Caki2 (cell line): ENCODE measurements around the gene NEK2. TPM values are rescaled to one million over a fixed set of nuclear protein-coding genes. Genes with fewer than 3 reads are reported as not detected.
"Not testable (repeated sequence)": the region's sequence is repeated elsewhere in the genome, so short reads cannot be mapped to it uniquely, and the experiment has no call there.

Experiments
- DNase-seq: peaks from one replicate; pipeline ENCODE4 v3.0.0-alpha.2; 2015; ENCODE audit warnings: low read depth
- in situ Hi-C: cut with HindIII; loops from 2 replicates; pipeline ENCODE4 v1.10.0; 2016; ENCODE audit warnings: low sequenced_read_pairs, low pct_unique_long_range_greater_than_20kb, mixed read lengths
- total RNA-seq: library from RNA; depleted of rRNA; stranded (reverse); fragments of >200 nt; shearing (Covaris generic); gene quantifications from 2 replicates; pipeline ENCODE4 v1.2.3, GENCODE V29; 2014; ENCODE audit warnings: low replicate concordance

The NEK2 gene
- total RNA-seq, 1 experiment from 2014 or later, result 39.9 TPM

DNA sequence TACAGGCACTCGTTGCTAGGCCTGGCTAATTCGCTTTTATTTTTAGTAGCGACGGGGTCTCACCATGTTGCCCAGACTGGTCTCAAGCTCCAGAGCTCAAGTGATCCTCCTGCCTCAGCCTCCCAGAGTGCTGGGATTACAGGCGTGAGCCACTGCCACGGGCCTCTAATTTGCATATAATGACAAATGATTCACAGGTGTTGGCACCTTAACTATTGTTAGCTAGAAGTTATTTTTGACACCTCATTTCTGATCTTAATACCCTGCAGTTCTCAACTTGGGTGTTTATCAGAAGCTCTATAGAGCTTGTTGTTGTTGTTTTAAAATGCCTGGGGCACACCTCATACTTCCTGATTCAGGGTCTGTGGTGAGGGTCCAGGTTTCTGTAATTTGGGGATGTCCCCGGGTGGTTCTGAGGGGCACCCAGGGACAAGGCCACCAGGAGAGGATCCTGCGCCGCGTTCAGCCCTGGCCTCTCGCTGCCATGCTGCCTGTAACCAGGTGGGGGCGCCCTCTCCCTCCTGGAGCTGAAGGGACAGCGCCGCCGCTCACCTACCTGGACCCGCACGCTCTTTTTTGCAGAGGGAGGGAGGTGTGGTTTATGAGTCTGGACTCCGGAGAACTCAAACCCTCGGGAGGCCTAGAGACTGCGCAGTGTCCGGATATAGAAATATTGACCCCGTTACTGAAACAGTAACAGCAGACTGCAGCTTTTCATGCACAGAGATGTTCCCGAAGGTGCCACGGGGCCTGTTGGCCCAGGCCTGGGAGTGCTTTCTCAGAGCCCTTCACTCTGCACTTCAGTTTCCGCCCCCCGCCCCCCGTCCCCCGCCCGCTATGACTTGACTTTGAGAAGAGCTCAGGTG is 23.0 kb upstream of the NEK2 start:
- in situ Hi-C loops, result no loop called here
- DNase-seq, result peak; percentile 72

DNA sequence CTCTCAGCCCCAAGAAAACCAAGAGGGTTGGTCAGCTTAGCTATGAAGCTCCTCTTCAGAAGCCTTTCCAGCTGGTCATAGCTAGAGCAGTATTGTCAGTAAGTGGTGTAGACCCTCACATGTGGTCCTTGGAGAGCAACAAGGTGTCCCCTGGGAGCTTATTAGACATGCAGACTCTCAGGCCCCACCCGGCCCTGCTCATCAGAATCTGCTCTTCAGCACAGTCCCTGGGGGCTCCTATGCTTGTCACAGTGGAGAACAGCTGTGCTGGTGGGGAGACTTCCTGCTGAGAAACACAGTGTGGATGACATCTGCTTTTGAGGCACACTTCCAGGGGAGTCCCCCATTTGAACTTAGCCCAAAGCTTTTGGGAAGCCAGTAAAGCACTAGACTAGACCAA is 21.9 kb upstream of the NEK2 start:
- in situ Hi-C loops, result no loop called here
- no peak for DNase-seq

DNA sequence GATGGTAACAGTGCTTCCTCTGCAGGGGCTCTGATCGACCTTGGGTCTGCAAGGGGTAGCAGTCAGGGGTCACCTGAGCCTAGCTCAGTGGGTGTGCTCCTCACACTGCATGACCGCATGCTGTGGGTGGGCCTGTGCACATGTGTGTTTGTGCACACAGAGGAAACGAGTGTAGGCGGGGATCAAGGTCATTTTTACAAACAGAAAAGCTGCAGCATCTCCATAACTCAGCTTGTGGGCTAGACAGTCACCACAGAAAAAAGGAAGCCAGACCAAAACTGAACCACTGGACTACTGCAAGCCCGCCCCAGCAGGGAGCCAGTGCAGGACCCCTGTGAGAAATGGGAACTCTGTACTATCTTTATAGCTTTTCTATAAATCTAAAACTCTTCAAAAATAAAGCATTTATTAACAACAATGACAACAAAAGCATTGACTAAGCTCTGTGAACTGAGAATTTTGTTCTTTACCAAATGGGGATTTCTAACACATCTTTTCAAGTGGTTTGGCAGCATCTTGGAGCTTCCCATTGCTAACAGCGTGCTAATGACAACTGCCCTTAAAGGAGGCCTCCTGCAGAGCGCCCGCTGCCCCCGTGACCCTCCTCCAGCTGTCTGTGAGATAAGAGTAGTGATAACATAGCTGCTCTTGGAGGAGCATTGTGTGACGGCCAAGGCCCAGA is 19.9 kb upstream of the NEK2 start:
- in situ Hi-C loops, result no loop called here
- no peak for DNase-seq

DNA sequence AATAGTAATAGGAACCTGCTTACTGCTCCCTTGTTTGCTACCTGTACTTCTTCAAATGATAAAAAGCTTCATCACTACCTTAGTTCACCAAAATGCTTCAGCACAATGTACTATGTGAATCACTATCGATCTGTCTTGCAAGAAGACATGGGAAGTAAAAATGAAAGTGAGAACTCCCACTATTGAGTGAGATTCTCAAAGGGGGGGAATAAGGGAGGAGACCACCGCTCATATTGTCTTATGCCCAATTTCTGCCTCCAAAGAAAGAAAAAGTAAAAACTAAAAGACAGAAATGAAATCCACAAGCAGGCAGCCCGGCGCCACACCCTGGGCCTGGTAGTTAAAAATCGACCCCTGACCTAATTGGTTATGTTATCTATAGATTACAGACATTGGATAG is 18.5 kb upstream of the NEK2 start:
- DNase-seq, in situ Hi-C loops: not testable (repeated sequence)

DNA sequence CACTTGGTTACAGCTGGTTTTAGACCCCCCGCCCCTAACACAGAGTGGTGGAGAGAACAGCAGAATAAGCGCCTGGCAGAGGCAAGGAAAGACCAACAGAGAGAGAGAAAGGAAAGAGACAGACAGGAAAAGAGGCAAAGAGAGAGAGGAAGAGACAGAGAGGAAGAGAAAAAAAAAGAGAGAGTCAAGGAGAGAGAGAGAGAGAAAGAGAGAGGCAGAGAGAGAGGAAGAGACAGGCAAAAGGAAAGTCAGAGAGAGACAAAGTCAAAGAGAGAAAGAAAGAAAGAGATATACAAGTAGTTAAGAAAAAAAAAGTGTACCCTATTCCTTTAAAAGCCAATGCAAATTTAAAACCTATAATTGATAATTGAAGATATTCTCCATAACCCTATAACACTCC is 13.0 kb upstream of the NEK2 start:
- no peak for DNase-seq
- in situ Hi-C loops, result no loop called here

DNA sequence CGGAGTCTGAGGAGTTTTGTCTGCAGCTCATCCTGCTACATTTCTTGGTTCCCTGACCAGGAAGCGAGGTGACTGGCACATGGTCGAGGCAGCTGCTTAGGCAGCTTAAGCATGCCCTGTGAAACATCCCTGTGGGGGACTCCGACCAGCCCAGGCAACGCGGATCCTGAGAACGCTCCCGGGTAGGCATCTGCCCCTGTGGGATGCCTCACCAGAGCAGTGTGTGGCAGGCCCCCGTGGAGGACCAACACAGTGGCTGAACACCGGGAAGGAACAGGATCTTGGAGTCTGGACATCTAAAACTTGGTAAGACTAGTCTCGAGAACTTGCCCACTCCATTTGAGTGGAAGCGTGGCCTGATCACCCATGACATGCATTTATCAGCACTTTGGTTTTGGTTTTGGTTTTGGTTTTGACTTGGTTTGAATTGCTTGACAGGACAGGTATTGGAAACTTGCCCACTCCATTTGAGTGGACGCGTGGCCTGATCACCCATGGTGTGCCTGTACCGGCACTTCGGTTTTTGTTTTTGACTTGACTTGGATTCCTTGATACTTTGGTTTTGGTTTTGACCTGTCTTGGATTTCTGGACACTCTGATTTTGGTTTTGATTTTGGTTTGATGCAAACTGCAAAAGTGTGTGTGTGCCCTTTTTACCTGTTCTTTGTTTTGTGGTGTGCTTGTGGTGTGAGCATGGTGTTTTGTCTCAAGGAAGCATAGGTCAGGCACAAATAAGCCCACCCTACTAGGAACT is 12.2 kb upstream of the NEK2 start:
- in situ Hi-C loops, result no loop called here
- no peak for DNase-seq

DNA sequence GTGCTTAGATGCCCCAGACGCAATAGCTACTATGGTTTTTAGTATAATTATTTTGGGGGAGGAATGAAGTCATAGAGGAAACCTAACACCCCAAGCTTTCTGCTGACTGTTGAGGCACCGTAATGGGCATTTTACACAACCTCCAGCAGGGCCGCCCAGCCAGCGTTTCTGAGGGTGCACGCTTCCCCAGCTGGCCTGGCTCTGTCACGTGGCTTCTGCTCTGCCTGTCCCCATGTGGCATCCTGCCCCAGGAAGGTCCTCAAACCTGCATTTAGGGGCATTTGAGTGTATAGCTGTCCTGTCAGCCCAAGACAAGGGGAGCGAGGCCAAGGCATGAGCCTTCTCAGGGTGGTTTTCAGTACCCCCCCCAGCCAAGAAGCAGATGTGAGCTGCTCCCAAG is 10.4 kb upstream of the NEK2 start:
- DNase-seq, result no peak
- in situ Hi-C loops, result no loop called here

DNA sequence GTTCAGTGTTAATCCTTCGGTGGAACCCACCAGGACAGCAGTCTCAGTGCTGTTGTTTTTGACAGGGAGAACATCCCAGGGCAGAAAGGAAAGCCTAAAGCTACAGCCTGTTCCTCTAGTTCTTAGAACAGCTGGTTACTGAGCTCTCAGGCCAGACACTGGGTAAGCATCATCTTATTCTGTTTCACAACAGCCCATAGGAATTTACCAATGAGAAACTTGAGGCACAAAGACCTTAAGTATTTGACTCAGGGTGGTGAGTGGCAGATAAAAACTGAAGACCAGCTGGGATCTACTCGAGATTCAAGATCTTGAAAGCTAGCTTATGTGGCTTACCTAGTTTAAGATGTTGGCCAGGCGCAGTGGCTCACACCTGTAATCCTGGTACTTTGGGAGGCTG is 9.4 kb upstream of the NEK2 start:
- in situ Hi-C loops, result no loop called here
- DNase-seq, result no peak

DNA sequence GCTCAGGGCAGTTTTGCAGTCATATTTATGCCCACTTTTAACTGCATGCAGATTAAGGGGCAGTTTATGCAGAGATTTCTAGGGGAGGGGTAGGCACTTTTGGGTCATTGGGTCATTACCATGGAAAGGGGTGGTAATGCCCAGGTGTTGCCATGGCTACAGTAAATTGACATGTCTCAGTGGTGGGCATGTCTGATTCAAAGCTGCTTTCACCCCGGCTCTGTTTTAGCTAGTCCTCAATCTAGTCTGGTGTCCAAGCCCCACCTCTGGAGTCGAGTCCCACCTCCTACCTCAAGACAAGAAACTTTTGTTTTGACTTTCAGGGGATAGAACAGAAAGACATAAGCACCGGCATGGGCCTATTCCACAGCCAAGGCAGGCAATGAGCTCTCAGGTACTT is 8.9 kb upstream of the NEK2 start:
- in situ Hi-C loops, result no loop called here
- no peak for DNase-seq

DNA sequence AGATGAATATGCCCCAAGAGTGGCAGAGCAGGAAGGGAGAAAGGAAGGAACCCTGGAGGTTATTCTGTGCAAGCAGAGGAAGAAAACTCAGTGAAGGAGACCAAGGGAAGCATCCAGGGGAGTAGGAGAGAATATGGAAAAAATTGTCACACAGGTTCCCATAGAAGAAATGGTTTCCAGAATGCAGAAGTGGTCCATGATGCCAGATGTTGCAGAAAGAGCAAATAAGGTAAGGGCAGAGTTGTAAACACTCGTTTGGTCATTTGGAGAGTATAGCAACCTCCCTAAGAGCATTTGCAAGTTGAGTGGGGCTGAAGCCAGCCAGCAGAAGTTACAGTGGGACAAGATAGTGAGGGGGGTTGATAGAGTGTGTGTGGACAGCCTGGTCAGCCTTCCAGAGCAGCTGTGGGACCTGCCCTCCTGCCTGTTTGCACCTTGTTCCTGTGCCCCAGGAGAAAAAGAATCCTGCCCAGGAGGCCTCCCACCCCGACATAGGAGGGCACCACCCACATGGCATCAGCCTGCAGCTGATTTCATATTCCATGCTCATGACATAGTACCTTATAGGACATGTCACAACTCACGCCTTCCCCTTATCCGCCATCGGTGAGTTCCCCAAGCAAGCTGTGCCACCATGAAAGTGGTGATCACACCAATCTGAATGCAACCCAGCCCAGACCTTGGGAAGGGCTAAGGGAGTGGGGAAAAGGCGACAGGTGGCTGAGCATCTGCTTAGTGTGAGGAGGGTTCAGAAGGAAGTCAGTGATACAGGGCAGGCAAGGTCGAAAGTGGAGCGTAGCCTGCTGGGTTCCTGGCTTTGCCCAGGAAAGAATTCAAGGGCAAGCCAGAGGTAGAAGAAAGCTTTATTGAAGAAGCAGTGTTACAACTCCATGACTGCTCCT is 8.2 kb upstream of the NEK2 start:
- in situ Hi-C loops, result no loop called here
- DNase-seq, result no peak

DNA sequence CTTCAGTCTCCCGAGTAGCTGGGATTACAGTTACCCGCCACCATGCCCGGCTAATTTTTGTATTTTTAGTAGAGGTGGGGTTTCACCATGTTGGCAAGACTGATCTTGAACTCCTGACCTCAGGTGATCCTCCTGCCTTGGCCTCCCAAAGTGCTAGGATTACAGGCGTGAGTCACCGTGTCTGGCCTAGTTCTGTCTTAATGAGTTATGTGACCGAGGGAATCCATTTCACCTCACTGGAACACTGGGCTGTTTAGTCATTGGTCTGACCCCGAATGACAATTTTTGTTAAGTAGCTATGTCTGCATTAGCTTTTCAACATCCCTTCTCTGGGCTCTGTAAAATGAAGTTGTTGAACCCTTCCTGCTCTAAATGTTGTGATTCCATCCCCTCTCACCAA is 6.8 kb upstream of the NEK2 start:
- in situ Hi-C loops, DNase-seq: not testable (repeated sequence)

DNA sequence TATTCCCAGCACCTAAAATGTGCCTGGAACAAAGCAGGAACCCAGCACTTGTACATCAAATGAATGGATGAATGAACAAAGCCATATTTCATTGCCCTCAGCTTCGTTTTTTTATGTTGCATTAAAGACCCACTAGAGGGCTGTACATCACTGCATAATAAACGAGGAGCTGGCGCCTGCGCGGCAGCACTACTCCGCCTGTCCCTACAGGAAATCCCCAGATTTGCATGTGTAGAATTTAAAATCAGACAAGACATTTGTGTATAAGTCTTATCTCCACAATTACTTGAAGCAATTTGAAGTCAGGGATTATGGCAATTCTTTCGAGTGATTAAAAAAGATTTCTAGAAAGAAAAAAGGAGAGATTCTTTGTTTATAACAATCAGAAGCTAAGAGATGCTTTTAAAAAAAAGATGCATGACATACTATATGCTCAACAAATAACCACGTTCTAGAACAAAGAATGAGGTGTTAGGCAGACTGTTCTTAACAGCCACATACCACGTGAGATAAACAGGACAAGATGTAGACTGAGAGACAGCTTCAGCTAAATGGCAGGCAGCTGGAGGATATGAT is 5.4 kb upstream of the NEK2 start:
- in situ Hi-C loops, result no loop called here

DNA sequence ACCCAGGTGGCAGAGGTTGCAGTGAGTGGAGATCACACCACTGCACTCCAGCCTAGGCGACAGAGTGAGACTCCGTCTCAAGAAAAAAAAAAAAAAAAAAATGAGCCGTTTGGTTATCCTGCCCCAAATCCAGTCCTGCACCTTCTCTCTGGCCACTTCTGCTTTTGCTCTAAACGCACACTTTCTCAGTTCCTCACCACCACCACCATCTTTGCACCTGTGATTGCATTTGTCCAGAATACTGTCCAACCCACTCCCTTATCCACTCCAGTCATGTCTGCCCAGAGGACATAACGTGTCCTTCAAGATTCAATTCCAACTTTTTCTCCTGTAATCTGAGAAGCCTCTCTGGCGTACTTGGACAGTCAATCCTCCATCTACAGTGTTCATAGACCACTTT is 2.2 kb upstream of the NEK2 start:
- no peak for DNase-seq
- in situ Hi-C loops, result no loop called here

More for the DNA sequence above, 5.4 kb upstream of the NEK2 start:
- peak; percentile 72 for DNase-seq

DNA sequence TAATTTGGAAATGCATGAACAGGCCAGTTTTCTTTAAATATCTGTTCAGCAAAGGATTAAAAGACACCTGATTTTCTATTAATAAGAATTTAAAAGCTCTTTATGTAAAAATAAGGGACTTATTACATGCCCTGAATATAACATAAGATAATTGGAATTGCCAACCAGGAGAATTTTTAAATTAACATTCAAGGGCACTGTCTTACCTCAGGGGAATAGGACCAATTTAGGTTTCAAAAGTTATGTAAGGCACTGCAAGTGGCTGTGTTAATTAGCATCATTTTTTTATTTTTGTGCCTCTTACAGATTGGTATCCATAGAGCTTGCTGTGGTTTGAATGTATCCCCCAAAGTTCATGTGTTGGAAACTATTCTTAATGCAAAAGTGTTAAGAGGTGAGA is 1.3 kb upstream of the NEK2 start:
- in situ Hi-C loops, result no loop called here
- DNase-seq, result no peak

DNA sequence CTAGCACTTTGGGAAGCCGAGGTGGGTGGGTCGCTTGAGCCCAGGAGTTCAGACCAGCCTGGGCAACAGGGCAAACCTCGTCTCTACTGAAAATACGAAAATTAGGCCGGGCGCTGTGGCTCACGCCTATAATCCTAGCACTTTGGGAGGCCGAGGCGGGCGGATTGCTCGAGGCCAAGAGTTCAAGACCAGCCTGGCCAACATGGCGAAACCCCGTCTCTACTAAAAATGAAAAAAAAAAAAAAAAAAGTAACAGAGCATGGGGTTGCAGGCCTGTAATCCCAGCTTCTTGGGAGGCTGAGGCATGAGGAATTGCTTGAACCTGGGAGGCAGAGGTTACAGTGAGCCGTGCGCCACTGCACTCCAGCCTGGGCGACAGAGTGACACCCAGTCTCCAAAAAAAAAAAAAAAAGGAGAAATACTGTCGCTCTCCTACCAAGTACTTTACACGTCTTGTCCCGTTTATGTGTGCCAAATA is 724 bp upstream of the NEK2 start:
- in situ Hi-C loops, result no loop called here
- DNase-seq, result no peak

DNA sequence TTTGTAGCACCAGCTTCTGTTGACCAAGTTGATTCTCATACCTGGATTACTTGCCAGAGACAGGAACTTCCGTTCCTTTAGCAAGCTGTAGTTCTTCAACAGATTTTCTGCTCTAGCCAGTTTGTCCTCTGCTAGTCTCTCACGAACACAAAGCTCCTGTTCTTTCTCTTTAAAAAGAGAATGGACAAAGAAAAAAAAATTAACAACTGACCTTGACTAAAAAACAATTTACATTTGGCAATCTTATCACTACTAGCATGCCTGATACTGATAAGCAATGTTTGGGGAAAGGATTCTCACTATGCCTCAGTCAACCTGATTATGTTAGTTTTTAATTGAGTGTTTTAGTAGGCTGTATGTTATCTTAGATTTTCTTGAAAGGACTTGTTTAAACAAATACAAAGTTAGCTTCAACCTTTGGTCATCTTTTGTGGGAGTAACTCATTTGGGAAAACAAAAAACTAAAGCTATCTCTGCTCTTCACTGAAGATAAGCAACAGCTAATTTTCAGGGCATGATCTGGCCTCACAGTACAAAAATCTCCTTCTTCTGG is 8.3 kb downstream of the NEK2 start:
- in situ Hi-C loops, result no loop called here
- no peak for DNase-seq

DNA sequence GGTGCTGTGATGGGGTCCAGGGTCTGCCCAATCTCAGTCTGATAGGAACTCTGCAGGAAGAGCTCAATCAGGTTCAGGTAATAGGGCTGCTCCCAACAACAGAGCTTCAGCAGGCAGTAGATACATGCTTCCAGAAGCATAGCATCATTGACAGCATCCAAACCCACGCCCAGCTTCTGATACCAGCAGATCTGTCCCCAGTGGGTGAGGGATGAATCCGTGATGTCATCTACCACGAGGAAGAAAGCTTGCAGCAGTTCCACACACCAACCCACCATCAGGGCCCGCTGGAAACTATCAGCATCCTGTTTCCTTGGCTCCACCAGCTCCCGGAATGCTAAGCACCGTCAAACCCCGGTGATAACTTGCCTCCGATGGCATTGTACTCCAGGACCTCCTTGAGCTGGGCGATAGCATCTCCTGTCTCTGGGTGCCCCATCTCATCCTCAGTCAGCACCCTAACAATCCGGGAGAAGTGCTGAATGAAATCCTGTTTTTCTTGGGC is 14.7 kb downstream of the NEK2 start:
- in situ Hi-C loops, result no loop called here
- DNase-seq, result no peak
